NCI-H524 treated with DMSO at 0.1 percent for 48 hours (cell line): ENCODE measurements around the gene IZUMO2.
"Not testable (repeated sequence)": the region's sequence is repeated elsewhere in the genome, so short reads cannot be mapped to it uniquely, and the experiment has no call there.

Experiments
- DNase-seq: peaks from one replicate; lab custom pipeline; 2025; lab: John Stamatoyannopoulos, UW

IZUMO2 gene

DNA sequence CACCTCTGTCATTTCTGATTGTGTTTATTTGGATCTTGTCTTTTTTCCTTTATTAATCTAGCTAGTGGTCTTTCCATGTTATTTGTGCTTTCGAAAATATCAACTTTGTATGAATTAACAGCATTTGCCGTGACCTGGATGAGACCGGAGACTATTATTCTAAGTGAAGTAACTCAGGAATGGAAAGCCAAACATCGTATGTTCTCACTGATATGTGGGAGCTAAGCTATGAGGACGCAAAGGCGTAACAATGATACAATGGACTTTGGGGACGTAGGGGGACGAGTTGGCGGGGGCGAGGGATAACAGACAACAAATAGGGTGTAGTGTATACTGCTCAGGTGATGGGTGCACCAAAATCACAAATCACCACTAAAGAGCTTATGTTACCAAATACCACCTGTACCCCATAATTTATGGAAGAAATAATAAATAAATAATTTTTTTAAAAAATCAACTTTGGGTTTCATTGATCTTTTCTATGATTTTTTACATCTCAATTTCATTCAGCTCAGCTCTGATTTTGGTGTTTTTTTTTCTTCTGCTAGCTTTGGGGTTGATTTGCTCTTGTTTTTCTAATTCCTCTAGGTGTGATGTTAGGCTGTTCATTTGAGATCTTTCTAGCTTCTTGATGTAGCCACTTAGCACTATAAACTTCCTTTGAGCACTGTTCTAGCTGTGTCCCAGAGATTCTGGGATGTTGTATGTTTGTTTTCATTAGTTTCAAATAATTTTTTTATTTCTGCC is 27.1 kb downstream of the IZUMO2 start:
- DNase-seq = not testable (repeated sequence)

DNA sequence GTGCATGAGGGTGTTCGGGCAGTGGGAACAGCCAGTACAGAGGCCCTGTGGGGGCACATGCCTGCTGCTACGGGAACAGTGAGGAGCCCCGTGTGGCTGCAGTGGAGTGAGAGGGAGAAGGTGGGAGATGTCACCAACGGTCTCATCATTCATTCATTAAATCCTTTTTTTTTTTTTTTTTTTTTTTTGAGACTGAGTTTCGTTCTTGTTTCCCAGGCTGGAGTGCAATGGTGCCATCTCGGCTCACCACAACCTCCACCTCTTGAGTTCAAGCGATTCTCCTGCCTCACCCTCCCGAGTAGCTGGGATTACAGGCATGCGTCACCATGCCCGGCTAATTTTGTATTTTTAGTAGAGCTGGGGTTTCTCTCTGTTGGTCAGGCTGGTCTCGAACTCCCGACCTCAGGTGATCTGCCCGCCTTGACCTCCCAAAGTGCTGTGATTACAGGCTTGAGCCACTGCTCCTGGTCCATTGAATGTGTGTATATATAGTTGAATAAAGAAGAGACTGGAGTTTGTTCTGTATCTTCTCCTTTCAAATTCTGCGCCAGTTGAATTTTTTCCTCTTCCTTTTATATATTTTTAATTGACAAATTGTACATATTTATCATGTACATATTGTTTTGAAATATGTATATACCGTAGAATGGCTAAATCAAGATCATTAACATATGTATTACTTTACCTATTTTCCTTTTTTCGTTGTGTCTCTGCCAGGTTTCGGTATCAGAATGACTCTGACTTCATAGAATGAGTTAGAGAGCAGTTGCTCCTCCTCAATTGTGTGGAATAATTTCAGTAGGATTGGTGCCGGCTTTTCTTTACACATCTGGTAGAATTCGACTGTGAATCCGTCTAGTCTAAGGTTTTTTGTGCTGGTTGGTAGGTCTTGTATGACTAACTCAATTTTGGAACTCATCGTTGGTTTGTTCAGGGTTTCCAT is 28.0 kb downstream of the IZUMO2 start:
- not testable (repeated sequence) for DNase-seq

- DNase-seq = not testable (repeated sequence)
Observed at GRCh38 chr19:50133518-50134492, 29.3 kb downstream of the IZUMO2 start.

DNA sequence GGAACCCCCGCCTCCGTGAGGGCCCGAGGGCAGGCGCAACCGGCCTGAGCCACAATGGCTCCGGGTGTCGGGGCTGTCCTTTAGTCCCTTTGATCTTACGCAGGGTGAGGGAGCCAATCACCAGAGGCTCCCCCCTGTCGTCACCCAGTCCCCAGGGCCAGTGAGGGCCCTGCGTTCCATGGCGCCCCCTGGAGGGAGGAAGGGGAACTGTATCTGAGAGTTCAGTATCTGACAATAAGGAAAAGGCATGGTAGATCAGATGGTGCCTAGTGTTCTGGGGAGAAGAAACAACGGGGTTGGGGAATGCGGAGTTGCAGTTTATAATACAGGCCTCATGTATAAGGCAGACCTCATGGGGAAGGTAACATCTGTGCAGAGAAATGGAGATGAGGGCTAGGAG is 59.1 kb downstream of the IZUMO2 start:
- DNase-seq = not testable (repeated sequence)

GRCh38 chr19:50103405-50103804 is 59.7 kb downstream of the IZUMO2 start:
- DNase-seq = not testable (repeated sequence)
